Activated naive CD4-positive, alpha-beta T cell treated with anti-CD3 and anti-CD28 coated beads for 36 hours (primary cell): ENCODE data around the gene RPAP3. TPM values are rescaled to one million over a fixed set of nuclear protein-coding genes. Genes with fewer than 3 reads are reported as not detected.

Experiments
- CTCF ChIA-PET: fragments of 350-600 bp; sonication (Branson Sonifier 250); formaldehyde crosslinking; loops from one replicate; lab custom pipeline; 2021; ENCODE audit warnings: antibody characterized with exemption; lab: Charles Lee
- DNase-seq: peaks from one replicate; pipeline ENCODE4 v3.0.0-alpha.2; 2020
- H3K27ac Mint-ChIP-seq: one replicate; pipeline ENCODE4 v1.8.0; 2021; ENCODE audit warnings: mild to moderate bottlenecking, mixed read lengths
- H3K27me3 Mint-ChIP-seq: one replicate; pipeline ENCODE4 v1.8.0; 2021; ENCODE audit warnings: low read depth, mixed read lengths
- H3K36me3 Mint-ChIP-seq: one replicate; pipeline ENCODE4 v1.8.0; 2021; ENCODE audit warnings: low read depth, mixed read lengths
- H3K4me1 Mint-ChIP-seq: one replicate; pipeline ENCODE4 v1.8.0; 2021; ENCODE audit warnings: low read depth, mixed read lengths
- H3K4me3 Mint-ChIP-seq: one replicate; pipeline ENCODE4 v1.8.0; 2021; ENCODE audit warnings: mild to moderate bottlenecking, moderate library complexity, mixed read lengths
- H3K9me3 Mint-ChIP-seq: one replicate; pipeline ENCODE4 v1.8.0; 2021; ENCODE audit warnings: mixed read lengths
- intact Hi-C: fragments of 100-400 bp; cut with micrococcal nuclease; formaldehyde crosslinking; loops from one replicate; pipeline ENCODE4 v1.15.1; 2023
- total RNA-seq, 2 experiments: library from RNA; stranded (reverse); gene quantifications; one replicate each; pipeline ENCODE4 v1.2.3, GENCODE V29; 2021

RPAP3 gene
- total RNA-seq, 2 experiments from 2014 or later, result 46.2 to 46.7 TPM

- peaks cover 19% of the 10 kb centered on the region for H3K36me3 Mint-ChIP-seq
- no peak for DNase-seq
- H3K4me3 Mint-ChIP-seq, result no peak overlapping the region
- H3K27me3 Mint-ChIP-seq, result no peaks in the 10 kb centered on the region
- intact Hi-C loops, result no loop called here
- H3K9me3 Mint-ChIP-seq, result peaks cover 25% of the 10 kb centered on the region
- H3K4me1 Mint-ChIP-seq, result peaks cover 7% of the 10 kb centered on the region
- no peak overlapping the region for H3K27ac Mint-ChIP-seq
- CTCF ChIA-PET, result interaction anchor here (1.6 to 2.0 kb wide), 2 partner anchors 21 to 34 kb away, joined by 3 to 7 read pairs; no protein-coding TSS in a partner anchor
Measured at GRCh38 chr12:47615711-47616110, 90.1 kb downstream of the RPAP3 start.

GRCh38 chr12:47614521-47614920, 91.3 kb downstream of the RPAP3 start:
- CTCF ChIA-PET, result no interaction called here
- intact Hi-C loops, result no loop called here
- no peak for DNase-seq

GRCh38 chr12:47612953-47613352, 92.9 kb downstream of the RPAP3 start:
- CTCF ChIA-PET, result no interaction called here
- H3K27me3 Mint-ChIP-seq, result no peaks in the 10 kb centered on the region
- peaks cover 15% of the 10 kb centered on the region for H3K36me3 Mint-ChIP-seq
- H3K4me3 Mint-ChIP-seq, result no peak overlapping the region
- H3K4me1 Mint-ChIP-seq, result peaks cover 7% of the 10 kb centered on the region
- intact Hi-C loops, result no loop called here
- peaks cover 30% of the 10 kb centered on the region for H3K9me3 Mint-ChIP-seq
- DNase-seq, result no peak
- H3K27ac Mint-ChIP-seq, result no peak overlapping the region

More at GRCh38 chr12:47614521-47614920, 91.3 kb downstream of the RPAP3 start:
- H3K36me3 Mint-ChIP-seq, result peaks cover 19% of the 10 kb centered on the region
- no peak overlapping the region for H3K27ac Mint-ChIP-seq
- no peak overlapping the region for H3K4me3 Mint-ChIP-seq
- H3K9me3 Mint-ChIP-seq, result peaks cover 25% of the 10 kb centered on the region
- H3K27me3 Mint-ChIP-seq, result no peaks in the 10 kb centered on the region
- H3K4me1 Mint-ChIP-seq, result peaks cover 7% of the 10 kb centered on the region

GRCh38 chr12:47611906-47612305, 93.9 kb downstream of the RPAP3 start:
- no peak for DNase-seq
- H3K4me1 Mint-ChIP-seq, result peaks cover 7% of the 10 kb centered on the region
- no peak overlapping the region for H3K27ac Mint-ChIP-seq
- no peak overlapping the region for H3K4me3 Mint-ChIP-seq
- peaks cover 18% of the 10 kb centered on the region for H3K36me3 Mint-ChIP-seq
- intact Hi-C loops, result no loop called here
- CTCF ChIA-PET, result interaction anchor here (0.7 to 1.3 kb wide), 2 partner anchors 9 to 27 kb away, joined by 3 read pairs; no protein-coding TSS in a partner anchor
- H3K27me3 Mint-ChIP-seq, result no peaks in the 10 kb centered on the region
- H3K9me3 Mint-ChIP-seq, result peaks cover 39% of the 10 kb centered on the region

Other genes with a start within 250 kb of the RPAP3 start
- under 1 TPM in 1 of 2 experiments, not detected in 1; 0.15 TPM for gene ENDOU, start 19.5 kb upstream of the RPAP3 start, total RNA-seq
- gene RAPGEF3, start 52.9 kb upstream of the RPAP3 start, total RNA-seq, result 1 to 10 TPM; 1.5 to 1.6 TPM
- 10 to 100 TPM; 16.6 to 21.0 TPM for gene SLC48A1, start 67.2 kb upstream of the RPAP3 start, total RNA-seq
- 100 to 1,000 TPM; 272 to 289 TPM for gene HDAC7, start 113.9 kb upstream of the RPAP3 start, total RNA-seq
- gene VDR, start 199.0 kb upstream of the RPAP3 start, total RNA-seq, result 10 to 100 TPM; 56.4 to 57.7 TPM